Effector memory CD4-positive, alpha-beta T cell (primary cell): ENCODE results near the gene MOV10L1.

ENCODE experiments used
- DNase-seq, 3 donors: peaks; one replicate each; pipeline ENCODE4 v3.0.0-alpha.2; 2020
- H3K27ac ChIP-seq: 2 replicates; pipeline ENCODE4 v1.7.0; 2013; ENCODE audit warnings: mild to moderate bottlenecking, low read length, moderate library complexity; ENCODE audit not compliant: insufficient read depth, poor library complexity, severe bottlenecking
- H3K27me3 ChIP-seq: replicated peaks from 2 replicates; pipeline ENCODE4 v1.7.0; 2013; ENCODE audit warnings: mild to moderate bottlenecking, low read length; ENCODE audit not compliant: insufficient read depth, control insufficient read depth, poor library complexity, severe bottlenecking
- H3K36me3 ChIP-seq: 2 replicates; pipeline ENCODE4 v1.7.0; 2013; ENCODE audit warnings: mild to moderate bottlenecking, low read length, moderate library complexity; ENCODE audit not compliant: control insufficient read depth, insufficient read depth
- H3K4me1 ChIP-seq: 2 replicates; pipeline ENCODE4 v1.7.0; 2013; ENCODE audit warnings: low read length, mild to moderate bottlenecking; ENCODE audit not compliant: control insufficient read depth, insufficient read depth, poor library complexity, severe bottlenecking
- H3K4me3 ChIP-seq: 2 replicates; pipeline ENCODE4 v1.7.0; 2013; ENCODE audit warnings: low read length, low read depth, mild to moderate bottlenecking; ENCODE audit not compliant: insufficient read depth, poor library complexity, severe bottlenecking
- H3K9me3 ChIP-seq: 2 replicates; pipeline ENCODE4 v1.7.0; 2013; ENCODE audit warnings: mild to moderate bottlenecking, low read length, moderate library complexity; ENCODE audit not compliant: control insufficient read depth

Gene MOV10L1

GRCh38 chr22:50059881-50060262 is 29.9 kb upstream of the MOV10L1 start:
- peaks cover 13% of the 10 kb centered on the region for H3K27me3 ChIP-seq

GRCh38 chr22:50060441-50061140 is 29.2 kb upstream of the MOV10L1 start:
- no peak for DNase-seq
- Histone ChIP-seq H3K36me3 (no peaks in the 10 kb centered on the region), H3K4me3 (no peak overlapping the region), H3K27ac (no peak overlapping the region), H3K27me3 (peaks cover 13% of the 10 kb centered on the region), H3K9me3 (no peaks in the 10 kb centered on the region), H3K4me1 (no peaks in the 10 kb centered on the region)

More at GRCh38 chr22:50059881-50060262, 29.9 kb upstream of the MOV10L1 start:
- Histone ChIP-seq H3K4me3 (no peak overlapping the region), H3K27ac (no peak overlapping the region), H3K36me3 (no peaks in the 10 kb centered on the region), H3K9me3 (no peaks in the 10 kb centered on the region), H3K4me1 (no peaks in the 10 kb centered on the region)
- DNase-seq: no peak

GRCh38 chr22:50061141-50061823 is 28.5 kb upstream of the MOV10L1 start:
- H3K4me1 ChIP-seq: no peaks in the 10 kb centered on the region
- no peaks in the 10 kb centered on the region for H3K36me3 ChIP-seq

GRCh38 chr22:50061824-50062355 is 27.9 kb upstream of the MOV10L1 start:
- H3K27me3 ChIP-seq: peaks cover 6% of the 10 kb centered on the region
- no peak overlapping the region for H3K4me3 ChIP-seq
- no peaks in the 10 kb centered on the region for H3K9me3 ChIP-seq
- H3K27ac ChIP-seq: no peak overlapping the region
- H3K4me1 ChIP-seq: no peaks in the 10 kb centered on the region
- no peak for DNase-seq
- no peaks in the 10 kb centered on the region for H3K36me3 ChIP-seq

More at GRCh38 chr22:50061141-50061823, 28.5 kb upstream of the MOV10L1 start:
- DNase-seq: no peak
- Histone ChIP-seq H3K4me3 (no peak overlapping the region), H3K9me3 (no peaks in the 10 kb centered on the region), H3K27me3 (peaks cover 12% of the 10 kb centered on the region), H3K27ac (no peak overlapping the region)

DNA sequence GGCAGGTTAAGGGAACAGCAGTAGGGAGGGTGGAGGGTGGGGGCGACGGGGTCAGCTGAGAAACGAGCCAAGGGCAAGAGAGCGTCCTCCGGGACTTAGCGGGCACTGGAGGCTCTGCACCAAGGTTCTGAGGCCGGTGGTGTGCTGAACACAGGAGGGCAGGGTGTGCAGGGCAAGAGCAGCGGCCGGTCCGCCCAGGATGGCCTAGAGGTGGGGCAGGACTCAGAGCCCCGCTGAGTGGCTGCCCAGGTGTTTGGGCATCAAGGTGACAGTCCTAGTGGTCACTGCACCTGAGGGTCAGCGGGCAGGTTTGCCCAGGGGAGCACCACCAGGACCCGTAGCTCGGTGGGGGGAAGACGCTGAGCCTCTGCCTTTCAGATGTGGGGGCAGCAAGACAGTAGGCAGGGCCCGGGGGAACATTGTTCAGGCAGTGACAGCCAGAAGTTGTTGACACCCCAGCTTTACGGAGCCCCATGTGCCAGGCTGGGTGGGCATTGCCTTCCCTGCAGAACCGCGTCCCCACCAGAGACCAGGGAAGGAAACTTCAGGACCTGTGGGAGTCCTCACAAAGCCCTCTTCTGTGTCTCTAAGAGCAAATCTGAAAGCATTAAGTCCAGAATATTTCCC is 27.2 kb upstream of the MOV10L1 start:
- no peak overlapping the region for H3K27ac ChIP-seq
- no peaks in the 10 kb centered on the region for H3K9me3 ChIP-seq
- DNase-seq: no peak
- no peaks in the 10 kb centered on the region for H3K4me1 ChIP-seq
- H3K27me3 ChIP-seq: peaks cover 3% of the 10 kb centered on the region
- no peaks in the 10 kb centered on the region for H3K36me3 ChIP-seq
- no peak overlapping the region for H3K4me3 ChIP-seq

GRCh38 chr22:50063589-50064393 is 26.0 kb upstream of the MOV10L1 start:
- Histone ChIP-seq H3K36me3 (no peaks in the 10 kb centered on the region), H3K27ac (no peak overlapping the region), H3K4me1 (no peaks in the 10 kb centered on the region), H3K9me3 (no peaks in the 10 kb centered on the region), H3K4me3 (no peak overlapping the region), H3K27me3 (no peaks in the 10 kb centered on the region)
- DNase-seq: no peak

GRCh38 chr22:50064453-50064852 is 25.4 kb upstream of the MOV10L1 start:
- Histone ChIP-seq H3K27ac (no peak overlapping the region), H3K4me3 (no peak overlapping the region), H3K27me3 (no peaks in the 10 kb centered on the region), H3K4me1 (no peaks in the 10 kb centered on the region), H3K9me3 (no peaks in the 10 kb centered on the region), H3K36me3 (no peaks in the 10 kb centered on the region)
- no peak for DNase-seq

GRCh38 chr22:50067244-50067643 is 22.6 kb upstream of the MOV10L1 start:
- no peak for DNase-seq
- H3K36me3 ChIP-seq: no peaks in the 10 kb centered on the region
- H3K27me3 ChIP-seq: no peaks in the 10 kb centered on the region
- no peak overlapping the region for H3K27ac ChIP-seq
- H3K4me1 ChIP-seq: no peaks in the 10 kb centered on the region
- H3K4me3 ChIP-seq: no peak overlapping the region
- H3K9me3 ChIP-seq: no peaks in the 10 kb centered on the region

- no peak for DNase-seq
- Histone ChIP-seq H3K27me3 (no peaks in the 10 kb centered on the region), H3K4me1 (no peaks in the 10 kb centered on the region), H3K9me3 (no peaks in the 10 kb centered on the region), H3K27ac (no peak overlapping the region), H3K4me3 (no peak overlapping the region), H3K36me3 (no peaks in the 10 kb centered on the region)
These were observed 21.7 kb upstream of the MOV10L1 start for GRCh38 chr22:50068096-50068495.
